Measurements from ENCODE around the gene DISC1.
"Not testable (repeated sequence)": the region's sequence is repeated elsewhere in the genome, so short reads cannot be mapped to it uniquely, and the experiment has no call there.

Gene DISC1

GRCh38 chr1:231638647-231639046 lies 12.1 kb downstream of the DISC1 start:
- Histone ChIP-seq H3K9ac (ENCODE audit: low read depth, low read length) (no peak overlapping the region), H3K36me3 (ENCODE audit: control insufficient read depth, insufficient read depth, low read length) (no peaks in the 10 kb centered on the region), H3K4me1 (ENCODE audit: control insufficient read depth, insufficient read depth, low read length) (no peaks in the 10 kb centered on the region), H3K27me3 (ENCODE audit: control insufficient read depth, insufficient read depth, low read length) (no peaks in the 10 kb centered on the region), H3K27ac (ENCODE audit: low read depth, low read length) (no peak overlapping the region), H3K4me3 (ENCODE audit: low read depth, low read length) (no peak overlapping the region), H3K9me3 (ENCODE audit: control insufficient read depth, insufficient read depth, low read length) (no peaks in the 10 kb centered on the region)

- H3K27ac ChIP-seq (ENCODE audit: low read depth, low read length): no peak overlapping the region
- no peak overlapping the region for H3K4me3 ChIP-seq (ENCODE audit: low read depth, low read length)
- H3K36me3 ChIP-seq (ENCODE audit: control insufficient read depth, insufficient read depth, low read length): no peaks in the 10 kb centered on the region
- H3K27me3 ChIP-seq (ENCODE audit: control insufficient read depth, insufficient read depth, low read length): no peaks in the 10 kb centered on the region
- H3K9me3 ChIP-seq (ENCODE audit: control insufficient read depth, insufficient read depth, low read length): no peaks in the 10 kb centered on the region
- no peaks in the 10 kb centered on the region for H3K4me1 ChIP-seq (ENCODE audit: control insufficient read depth, insufficient read depth, low read length)
- H3K9ac ChIP-seq (ENCODE audit: low read depth, low read length): no peak overlapping the region
Observed at GRCh38 chr1:231639819-231640218, 13.2 kb downstream of the DISC1 start.

DNA sequence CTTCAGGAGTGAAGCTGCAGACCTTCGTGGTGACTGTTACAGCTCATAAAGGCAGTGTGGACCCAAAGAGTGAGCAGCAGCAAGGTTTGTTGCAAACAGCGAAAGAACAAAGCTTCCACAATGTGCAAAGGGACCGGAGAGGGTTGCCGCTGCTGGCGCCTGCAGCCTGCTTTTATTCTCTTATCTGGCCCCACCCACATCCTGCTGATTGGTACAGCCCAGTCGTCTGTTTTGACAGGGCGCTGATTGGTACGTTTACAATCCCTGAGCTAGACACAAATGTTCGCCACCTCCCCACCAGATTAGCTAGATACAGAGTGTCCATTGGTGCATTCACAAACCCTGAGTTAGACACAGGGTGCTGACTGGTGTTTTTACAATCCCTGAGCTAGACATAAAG lies 14.9 kb downstream of the DISC1 start:
- not testable (repeated sequence) for H3K9me3 ChIP-seq (ENCODE audit: control insufficient read depth, insufficient read depth, low read length); H3K4me1 ChIP-seq (ENCODE audit: control insufficient read depth, insufficient read depth, low read length); H3K27ac ChIP-seq (ENCODE audit: low read depth, low read length)

GRCh38 chr1:231642061-231642460 lies 15.5 kb downstream of the DISC1 start:
- H3K9ac ChIP-seq (ENCODE audit: low read depth, low read length); H3K27me3 ChIP-seq (ENCODE audit: control insufficient read depth, insufficient read depth, low read length); H3K4me3 ChIP-seq (ENCODE audit: low read depth, low read length); H3K9me3 ChIP-seq (ENCODE audit: control insufficient read depth, insufficient read depth, low read length); H3K27ac ChIP-seq (ENCODE audit: low read depth, low read length); H3K36me3 ChIP-seq (ENCODE audit: control insufficient read depth, insufficient read depth, low read length); H3K4me1 ChIP-seq (ENCODE audit: control insufficient read depth, insufficient read depth, low read length): not testable (repeated sequence)

More for the DNA sequence above, 14.9 kb downstream of the DISC1 start:
- not testable (repeated sequence) for H3K27me3 ChIP-seq (ENCODE audit: control insufficient read depth, insufficient read depth, low read length); H3K9ac ChIP-seq (ENCODE audit: low read depth, low read length); H3K36me3 ChIP-seq (ENCODE audit: control insufficient read depth, insufficient read depth, low read length); H3K4me3 ChIP-seq (ENCODE audit: low read depth, low read length)

DNA sequence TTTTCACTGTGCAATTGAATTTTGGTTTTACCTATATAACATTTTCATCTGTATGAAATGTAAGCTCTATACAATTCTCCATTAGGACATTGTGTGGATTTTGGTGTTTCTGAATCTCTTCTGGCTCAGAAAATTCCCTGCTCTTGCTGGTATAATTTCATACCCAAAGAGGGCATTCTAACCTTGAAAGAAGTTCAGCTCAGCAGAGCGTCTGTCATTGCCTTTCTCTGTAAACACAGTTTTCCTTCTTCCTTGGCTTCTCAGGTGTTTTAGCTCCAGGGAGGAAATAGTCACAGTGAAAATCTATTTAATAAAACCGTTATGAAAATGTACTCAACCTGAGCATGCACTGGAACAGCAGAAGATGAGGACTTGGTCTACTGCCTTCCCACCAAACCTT lies 16.0 kb downstream of the DISC1 start:
- no peak overlapping the region for H3K9ac ChIP-seq (ENCODE audit: low read depth, low read length)
- no peak overlapping the region for H3K27ac ChIP-seq (ENCODE audit: low read depth, low read length)
- no peaks in the 10 kb centered on the region for H3K9me3 ChIP-seq (ENCODE audit: control insufficient read depth, insufficient read depth, low read length)
- no peaks in the 10 kb centered on the region for H3K36me3 ChIP-seq (ENCODE audit: control insufficient read depth, insufficient read depth, low read length)
- no peaks in the 10 kb centered on the region for H3K4me1 ChIP-seq (ENCODE audit: control insufficient read depth, insufficient read depth, low read length)
- H3K4me3 ChIP-seq (ENCODE audit: low read depth, low read length): no peak overlapping the region
- no peaks in the 10 kb centered on the region for H3K27me3 ChIP-seq (ENCODE audit: control insufficient read depth, insufficient read depth, low read length)

- Histone ChIP-seq H3K9ac (ENCODE audit: low read depth, low read length) (no peak overlapping the region), H3K9me3 (ENCODE audit: control insufficient read depth, insufficient read depth, low read length) (no peaks in the 10 kb centered on the region), H3K36me3 (ENCODE audit: control insufficient read depth, insufficient read depth, low read length) (no peaks in the 10 kb centered on the region), H3K4me1 (ENCODE audit: control insufficient read depth, insufficient read depth, low read length) (no peaks in the 10 kb centered on the region), H3K27me3 (ENCODE audit: control insufficient read depth, insufficient read depth, low read length) (no peaks in the 10 kb centered on the region), H3K27ac (ENCODE audit: low read depth, low read length) (no peak overlapping the region), H3K4me3 (ENCODE audit: low read depth, low read length) (no peak overlapping the region)
Observed at GRCh38 chr1:231643071-231643934, 16.7 kb downstream of the DISC1 start.

- Histone ChIP-seq H3K4me1 (ENCODE audit: control insufficient read depth, insufficient read depth, low read length) (no peaks in the 10 kb centered on the region), H3K9me3 (ENCODE audit: control insufficient read depth, insufficient read depth, low read length) (no peaks in the 10 kb centered on the region)
Observed at GRCh38 chr1:231643935-231644237, 17.3 kb downstream of the DISC1 start.

GRCh38 chr1:231645634-231646033 lies 19.0 kb downstream of the DISC1 start:
- H3K36me3 ChIP-seq (ENCODE audit: control insufficient read depth, insufficient read depth, low read length); H3K4me1 ChIP-seq (ENCODE audit: control insufficient read depth, insufficient read depth, low read length); H3K27me3 ChIP-seq (ENCODE audit: control insufficient read depth, insufficient read depth, low read length); H3K9me3 ChIP-seq (ENCODE audit: control insufficient read depth, insufficient read depth, low read length); H3K27ac ChIP-seq (ENCODE audit: low read depth, low read length); H3K4me3 ChIP-seq (ENCODE audit: low read depth, low read length); H3K9ac ChIP-seq (ENCODE audit: low read depth, low read length): not testable (repeated sequence)

More at GRCh38 chr1:231643935-231644237, 17.3 kb downstream of the DISC1 start:
- Histone ChIP-seq H3K4me3 (ENCODE audit: low read depth, low read length) (no peak overlapping the region), H3K27ac (ENCODE audit: low read depth, low read length) (no peak overlapping the region), H3K9ac (ENCODE audit: low read depth, low read length) (no peak overlapping the region), H3K27me3 (ENCODE audit: control insufficient read depth, insufficient read depth, low read length) (no peaks in the 10 kb centered on the region), H3K36me3 (ENCODE audit: control insufficient read depth, insufficient read depth, low read length) (no peaks in the 10 kb centered on the region)

DNA sequence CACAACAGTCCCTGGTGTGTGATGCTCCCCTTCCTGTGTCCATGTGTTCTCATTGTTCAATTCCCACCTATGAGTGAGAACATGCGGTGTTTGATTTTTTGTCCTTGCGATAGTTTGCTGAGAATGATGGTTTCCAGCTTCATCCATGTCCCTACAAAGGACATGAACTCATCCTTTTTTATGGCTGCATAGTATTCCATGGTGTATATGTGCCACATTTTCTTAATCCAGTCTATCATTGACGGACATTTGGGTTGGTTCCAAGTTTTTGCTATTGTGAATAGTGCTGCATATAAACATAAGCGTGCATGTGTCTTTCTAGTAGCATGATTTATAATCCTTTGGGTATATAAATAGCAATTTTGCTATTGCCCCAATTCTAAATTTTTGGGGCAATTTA lies 19.6 kb downstream of the DISC1 start:
- H3K27ac ChIP-seq (ENCODE audit: low read depth, low read length); H3K4me3 ChIP-seq (ENCODE audit: low read depth, low read length); H3K4me1 ChIP-seq (ENCODE audit: control insufficient read depth, insufficient read depth, low read length); H3K9me3 ChIP-seq (ENCODE audit: control insufficient read depth, insufficient read depth, low read length); H3K27me3 ChIP-seq (ENCODE audit: control insufficient read depth, insufficient read depth, low read length); H3K9ac ChIP-seq (ENCODE audit: low read depth, low read length); H3K36me3 ChIP-seq (ENCODE audit: control insufficient read depth, insufficient read depth, low read length): not testable (repeated sequence)

DNA sequence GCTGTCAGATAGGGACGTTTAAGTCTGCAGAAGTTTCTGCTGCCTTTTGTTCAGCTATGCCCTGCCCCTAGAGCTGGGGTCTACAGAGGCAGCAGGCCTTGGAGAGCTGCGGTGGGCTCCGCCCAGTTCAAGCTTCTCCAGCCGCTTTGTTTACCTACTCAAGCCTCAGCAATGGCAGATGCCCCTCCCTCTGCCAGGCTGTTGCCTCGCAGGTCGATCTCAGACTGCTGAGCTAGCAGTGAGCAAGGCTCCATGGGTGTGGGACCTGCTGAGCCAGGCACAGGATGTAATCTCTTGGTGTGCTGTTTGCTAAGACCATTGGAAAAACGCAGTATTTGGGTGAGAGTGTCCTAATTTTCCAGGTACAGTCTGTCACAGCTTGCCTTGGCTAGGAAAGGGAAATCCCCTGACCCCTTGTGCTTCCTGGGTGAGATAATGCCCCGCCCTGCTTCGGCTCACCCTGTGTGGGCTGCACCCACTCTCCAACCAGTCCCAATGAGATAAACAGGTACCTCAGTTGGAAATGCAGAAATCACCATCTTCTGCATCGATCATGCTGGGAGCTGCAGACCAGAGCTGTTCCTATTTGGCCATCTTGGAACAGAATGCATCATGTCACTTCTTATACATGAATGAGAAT lies 25.2 kb downstream of the DISC1 start:
- H3K4me1 ChIP-seq (ENCODE audit: control insufficient read depth, insufficient read depth, low read length); H3K27ac ChIP-seq (ENCODE audit: low read depth, low read length); H3K36me3 ChIP-seq (ENCODE audit: control insufficient read depth, insufficient read depth, low read length); H3K9me3 ChIP-seq (ENCODE audit: control insufficient read depth, insufficient read depth, low read length); H3K27me3 ChIP-seq (ENCODE audit: control insufficient read depth, insufficient read depth, low read length); H3K9ac ChIP-seq (ENCODE audit: low read depth, low read length); H3K4me3 ChIP-seq (ENCODE audit: low read depth, low read length): not testable (repeated sequence)

DNA sequence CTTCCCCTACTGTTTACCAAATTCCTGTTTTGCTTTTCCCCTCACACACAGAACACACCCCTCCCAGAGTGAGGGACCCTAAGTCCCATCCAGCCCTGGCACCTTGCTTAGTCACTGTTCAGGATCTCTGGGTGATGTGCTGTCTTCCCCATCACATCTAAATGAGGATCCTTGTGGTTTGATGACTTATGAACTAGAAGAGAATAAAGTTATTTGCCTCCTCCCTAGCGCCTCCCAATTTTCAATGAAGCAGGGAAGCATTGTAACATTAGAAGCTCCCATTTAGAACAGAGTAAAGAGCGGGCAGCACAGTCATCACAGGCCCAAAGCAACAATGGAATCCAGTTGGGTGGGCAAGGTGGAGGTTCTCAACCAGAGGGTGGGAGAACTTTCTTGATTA lies 27.0 kb downstream of the DISC1 start:
- Histone ChIP-seq H3K27ac (ENCODE audit: low read depth, low read length) (no peak overlapping the region), H3K9me3 (ENCODE audit: control insufficient read depth, insufficient read depth, low read length) (0 out of 2 replicates have a peak, but pooled peaks cover 3% of the 10 kb centered on the region), H3K27me3 (ENCODE audit: control insufficient read depth, insufficient read depth, low read length) (no peaks in the 10 kb centered on the region), H3K4me3 (ENCODE audit: low read depth, low read length) (no peak overlapping the region), H3K36me3 (ENCODE audit: control insufficient read depth, insufficient read depth, low read length) (no peaks in the 10 kb centered on the region), H3K9ac (ENCODE audit: low read depth, low read length) (no peak overlapping the region), H3K4me1 (ENCODE audit: control insufficient read depth, insufficient read depth, low read length) (no peaks in the 10 kb centered on the region)
